HG03159 (cell line): ENCODE results near the gene ARAP3.

Experiments used
- ATAC-seq: cut with Tn5 transposase; IDR thresholded peaks from one replicate; pipeline ENCODE4 v1.9.1; 2021; ENCODE audit warnings: mild to moderate bottlenecking, moderate library complexity; ENCODE audit not compliant: unreplicated experiment

The ARAP3 gene

GRCh38 chr5:141641634-141642267 lies 40.3 kb downstream of the ARAP3 start:
- ATAC-seq = no peak

- ATAC-seq = no peak
Observed at GRCh38 chr5:141640698-141641097, 41.3 kb downstream of the ARAP3 start.

GRCh38 chr5:141640051-141640415 lies 42.0 kb downstream of the ARAP3 start:
- ATAC-seq = no peak

GRCh38 chr5:141639357-141640050 lies 42.5 kb downstream of the ARAP3 start:
- ATAC-seq = no peak

GRCh38 chr5:141638771-141639170 lies 43.3 kb downstream of the ARAP3 start:
- no peak for ATAC-seq

GRCh38 chr5:141637767-141638419 lies 44.1 kb downstream of the ARAP3 start:
- peak; percentile 32 for ATAC-seq

GRCh38 chr5:141637123-141637766 lies 44.8 kb downstream of the ARAP3 start:
- ATAC-seq = peak; percentile 32

GRCh38 chr5:141636413-141637122 lies 45.5 kb downstream of the ARAP3 start, which contains the start of the genes HDAC3 and RELL2:
Gene HDAC3, minus strand, starts transcription at chr5:141636849. Its CDS starts 59 bp downstream, at chr5:141636790.
Gene RELL2, plus strand, starts transcription at chr5:141636997. Its CDS starts 1,229 bp downstream, at chr5:141638226.
- ATAC-seq = peak; percentile 75

GRCh38 chr5:141636106-141636412 lies 46.0 kb downstream of the ARAP3 start:
- ATAC-seq = no peak

- no peak for ATAC-seq
Observed at GRCh38 chr5:141635646-141636045, 46.4 kb downstream of the ARAP3 start.

- ATAC-seq = no peak
Observed at GRCh38 chr5:141634720-141635119, 47.3 kb downstream of the ARAP3 start.

GRCh38 chr5:141633871-141634561 lies 48.0 kb downstream of the ARAP3 start:
- ATAC-seq = peak; percentile 61

- no peak for ATAC-seq
Observed at GRCh38 chr5:141632650-141633049, 49.4 kb downstream of the ARAP3 start.

GRCh38 chr5:141630570-141631140 lies 51.4 kb downstream of the ARAP3 start:
- no peak for ATAC-seq

GRCh38 chr5:141628175-141628788 lies 53.7 kb downstream of the ARAP3 start:
- ATAC-seq = no peak

- ATAC-seq = no peak
Observed at GRCh38 chr5:141623611-141624010, 58.4 kb downstream of the ARAP3 start.

- ATAC-seq = peak; percentile 46
Observed at GRCh38 chr5:141623186-141623585, 58.8 kb downstream of the ARAP3 start.

GRCh38 chr5:141618804-141619554 lies 63.1 kb downstream of the ARAP3 start, which contains the start of gene DIAPH1:
Gene DIAPH1, minus strand, starts transcription at chr5:141619000. Its CDS starts 86 bp downstream, at chr5:141618914.
- peak; percentile 82 for ATAC-seq
